DOHH2 (cell line): ENCODE measurements around the gene SMURF2.

Source experiments
- H3F3A ChIP-seq: fragments of 200-600 bp; sonication (generic), shearing (Covaris generic); 2 replicates; pipeline ENCODE4 v1.6.0; 2016; ENCODE audit warnings: antibody characterized with exemption, mild to moderate bottlenecking; ENCODE audit not compliant: control insufficient read depth, insufficient read depth
- H3K27ac ChIP-seq: fragments of 200-600 bp; sonication (generic); 2 replicates; pipeline ENCODE4 v1.5.1; 2014; ENCODE audit warnings: low read depth, mild to moderate bottlenecking, low read length, moderate library complexity
- H3K27me3 ChIP-seq: fragments of 200-600 bp; sonication (generic); 2 replicates; pipeline ENCODE4 v1.6.1; 2014; ENCODE audit warnings: mild to moderate bottlenecking, low read length, mixed read lengths; ENCODE audit not compliant: control insufficient read depth
- H3K36me3 ChIP-seq: fragments of 200-600 bp; sonication (generic); 2 replicates; pipeline ENCODE4 v1.6.1; 2014; ENCODE audit warnings: mild to moderate bottlenecking, low read length, moderate library complexity, mixed read lengths; ENCODE audit not compliant: control insufficient read depth
- H3K4me1 ChIP-seq: fragments of 200-600 bp; sonication (generic); 2 replicates; pipeline ENCODE4 v1.6.1; 2014; ENCODE audit warnings: mild to moderate bottlenecking, low read length, mixed read lengths; ENCODE audit not compliant: control insufficient read depth
- H3K4me2 ChIP-seq: fragments of 200-600 bp; sonication (generic); 2 replicates; pipeline ENCODE4 v1.6.0; 2014; ENCODE audit warnings: mild to moderate bottlenecking, low read length, moderate library complexity
- H3K4me3 ChIP-seq: fragments of 200-600 bp; sonication (generic); 2 replicates; pipeline ENCODE4 v1.5.1; 2014; ENCODE audit warnings: mild to moderate bottlenecking, low read length, mixed read lengths
- H3K79me2 ChIP-seq: fragments of 200-600 bp; sonication (generic); 2 replicates; pipeline ENCODE4 v1.6.1; 2014; ENCODE audit warnings: mild to moderate bottlenecking, low read length, mixed read lengths; ENCODE audit not compliant: control insufficient read depth
- H3K9me2 ChIP-seq: fragments of 200-600 bp; sonication (generic); replicated peaks from 2 replicates; pipeline ENCODE4 v1.6.1; 2014; ENCODE audit warnings: mild to moderate bottlenecking, low read length, mixed read lengths; ENCODE audit not compliant: control insufficient read depth
- H3K9me3 ChIP-seq: fragments of 200-600 bp; sonication (generic); 2 replicates; pipeline ENCODE4 v1.6.1; 2014; ENCODE audit warnings: antibody characterized with exemption, low read length, mixed read lengths; ENCODE audit not compliant: control insufficient read depth, insufficient read depth
- H4K20me1 ChIP-seq: fragments of 200-600 bp; sonication (generic); 2 replicates; pipeline ENCODE4 v1.6.0; 2014; ENCODE audit warnings: low read depth, mild to moderate bottlenecking, antibody characterized with exemption, low read length, moderate library complexity; ENCODE audit not compliant: control insufficient read depth, insufficient read depth
- CTCF ChIP-seq: fragments of 200-600 bp; sonication (generic); IDR thresholded peaks from one replicate; pipeline ENCODE4 v1.5.1; 2014; ENCODE audit warnings: antibody characterized with exemption, mild to moderate bottlenecking, low read depth, low read length; ENCODE audit not compliant: poor library complexity, severe bottlenecking
- EZH2phosphoT487 ChIP-seq: fragments of 200-600 bp; sonication (generic); IDR thresholded peaks from 2 replicates; pipeline ENCODE4 v1.6.1; 2017; ENCODE audit warnings: borderline replicate concordance, mild to moderate bottlenecking, antibody characterized with exemption, low read length, moderate library complexity, mixed read lengths

The SMURF2 gene

GRCh38 chr17:64632194-64632593 lies 29.9 kb downstream of the SMURF2 start:
- Histone ChIP-seq H3K9me3 (no peaks in the 10 kb centered on the region), H3K36me3 (no peaks in the 10 kb centered on the region), H3K79me2 (peaks cover 78% of the 10 kb centered on the region), H3K9me2 (no peaks in the 10 kb centered on the region), H3K4me3 (no peak overlapping the region), H3K4me2 (no peak overlapping the region), H4K20me1 (0 out of 2 replicates have a peak, but pooled peaks cover 9% of the 10 kb centered on the region), H3K27ac (no peak overlapping the region), H3K4me1 (peaks cover 7% of the 10 kb centered on the region), H3K27me3 (no peaks in the 10 kb centered on the region), H3F3A (no peaks in the 10 kb centered on the region)
- TF ChIP-seq CTCF = no peak

GRCh38 chr17:64630309-64631223 lies 31.5 kb downstream of the SMURF2 start:
- H3K27me3 ChIP-seq = no peaks in the 10 kb centered on the region
- no peak overlapping the region for H3K4me2 ChIP-seq
- H3K79me2 ChIP-seq = peaks cover 75% of the 10 kb centered on the region
- H4K20me1 ChIP-seq = 0 out of 2 replicates have a peak, but pooled peaks cover 6% of the 10 kb centered on the region
- H3K9me2 ChIP-seq = no peaks in the 10 kb centered on the region
- no peak overlapping the region for H3K27ac ChIP-seq
- TF ChIP-seq EZH2phosphoT487 (no peak), CTCF (no peak)
- H3K4me1 ChIP-seq = peaks cover under 1% of the 10 kb centered on the region
- H3F3A ChIP-seq = no peaks in the 10 kb centered on the region
- H3K9me3 ChIP-seq = no peaks in the 10 kb centered on the region
- H3K4me3 ChIP-seq = no peak overlapping the region
- H3K36me3 ChIP-seq = no peaks in the 10 kb centered on the region

GRCh38 chr17:64628641-64629040 lies 33.5 kb downstream of the SMURF2 start:
- 0 out of 2 replicates have a peak, but pooled peaks cover 3% of the 10 kb centered on the region for H4K20me1 ChIP-seq
- no peaks in the 10 kb centered on the region for H3F3A ChIP-seq
- H3K4me3 ChIP-seq = no peak overlapping the region
- no peaks in the 10 kb centered on the region for H3K27me3 ChIP-seq
- H3K27ac ChIP-seq = no peak overlapping the region
- TF ChIP-seq CTCF = no peak
- no peak for TF ChIP-seq EZH2phosphoT487
- H3K4me2 ChIP-seq = no peak overlapping the region
- no peaks in the 10 kb centered on the region for H3K9me3 ChIP-seq
- H3K36me3 ChIP-seq = no peaks in the 10 kb centered on the region
- no peaks in the 10 kb centered on the region for H3K4me1 ChIP-seq
- no peaks in the 10 kb centered on the region for H3K9me2 ChIP-seq
- H3K79me2 ChIP-seq = peaks cover 70% of the 10 kb centered on the region
